ENCODE measurements around the gene EGFR.

Gene EGFR

GRCh38 chr7:55144333-55145317 is 125.8 kb downstream of the EGFR start:
- DNase-seq = no peak

GRCh38 chr7:55145606-55146005 is 126.8 kb downstream of the EGFR start:
- no peak for DNase-seq

GRCh38 chr7:55147101-55147500 is 128.3 kb downstream of the EGFR start:
- DNase-seq = no peak

GRCh38 chr7:55147736-55148135 is 128.9 kb downstream of the EGFR start:
- DNase-seq = no peak

GRCh38 chr7:55148571-55148970 is 129.8 kb downstream of the EGFR start:
- no peak for DNase-seq

GRCh38 chr7:55149001-55149400 is 130.2 kb downstream of the EGFR start:
- no peak for DNase-seq

- no peak for DNase-seq
Measured at GRCh38 chr7:55150166-55150565, 131.3 kb downstream of the EGFR start.

- no peak for DNase-seq
Measured at GRCh38 chr7:55150709-55151451, 132.1 kb downstream of the EGFR start.

GRCh38 chr7:55152516-55152915 is 133.7 kb downstream of the EGFR start:
- DNase-seq = no peak

- no peak for DNase-seq
Measured at GRCh38 chr7:55154096-55154495, 135.3 kb downstream of the EGFR start.

GRCh38 chr7:55155351-55156117 is 136.7 kb downstream of the EGFR start:
- no peak for DNase-seq

- DNase-seq = no peak
Measured at GRCh38 chr7:55156919-55157763, 138.3 kb downstream of the EGFR start.

GRCh38 chr7:55157764-55158105 is 138.9 kb downstream of the EGFR start:
- no peak for DNase-seq

- no peak for DNase-seq
Measured at GRCh38 chr7:55158541-55159382, 139.9 kb downstream of the EGFR start.

GRCh38 chr7:55160539-55160938 is 141.7 kb downstream of the EGFR start:
- DNase-seq = no peak

- DNase-seq = no peak
Measured at GRCh38 chr7:55161154-55161687, 142.4 kb downstream of the EGFR start.

- DNase-seq = no peak
Measured at GRCh38 chr7:55162476-55162875, 143.7 kb downstream of the EGFR start.

GRCh38 chr7:55163733-55164132 is 144.9 kb downstream of the EGFR start:
- DNase-seq = no peak

GRCh38 chr7:55164527-55164926 is 145.7 kb downstream of the EGFR start:
- DNase-seq = no peak

Data from hypothalamus (tissue), 51 donors.